ENCODE results near the gene CLIP1.

DNA sequence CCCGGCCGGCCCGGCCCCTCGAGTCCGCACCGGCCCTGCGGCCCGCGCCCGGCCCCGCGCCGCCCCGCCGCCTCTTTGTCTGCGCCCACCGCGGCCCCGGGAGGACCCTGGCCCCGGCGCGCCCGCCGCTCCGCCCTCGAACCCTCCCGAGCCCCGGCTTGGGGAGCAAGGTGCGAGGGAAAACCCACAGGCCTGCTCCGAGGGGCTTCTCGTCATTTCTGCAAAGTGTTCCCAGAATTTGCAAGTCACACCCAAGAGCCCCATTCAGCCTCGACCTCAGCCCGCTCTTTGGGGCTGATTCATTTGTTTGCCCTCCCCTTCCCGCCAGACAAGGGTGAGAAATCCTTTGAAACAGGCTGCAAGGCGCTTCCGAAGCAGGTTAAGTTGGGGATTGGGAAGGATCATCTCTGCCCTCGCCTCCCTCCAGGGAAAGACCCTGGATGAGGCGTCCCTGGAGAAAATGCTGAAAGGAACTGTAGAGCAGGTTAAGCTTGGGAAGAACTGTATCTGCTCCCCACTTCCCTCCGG, 325 bp upstream of the CLIP1 start:
- TF ChIP-seq POLR2A (IDR thresholded peaks at IDR 0.05), result no peak
- TF ChIP-seq, protein P1, sequence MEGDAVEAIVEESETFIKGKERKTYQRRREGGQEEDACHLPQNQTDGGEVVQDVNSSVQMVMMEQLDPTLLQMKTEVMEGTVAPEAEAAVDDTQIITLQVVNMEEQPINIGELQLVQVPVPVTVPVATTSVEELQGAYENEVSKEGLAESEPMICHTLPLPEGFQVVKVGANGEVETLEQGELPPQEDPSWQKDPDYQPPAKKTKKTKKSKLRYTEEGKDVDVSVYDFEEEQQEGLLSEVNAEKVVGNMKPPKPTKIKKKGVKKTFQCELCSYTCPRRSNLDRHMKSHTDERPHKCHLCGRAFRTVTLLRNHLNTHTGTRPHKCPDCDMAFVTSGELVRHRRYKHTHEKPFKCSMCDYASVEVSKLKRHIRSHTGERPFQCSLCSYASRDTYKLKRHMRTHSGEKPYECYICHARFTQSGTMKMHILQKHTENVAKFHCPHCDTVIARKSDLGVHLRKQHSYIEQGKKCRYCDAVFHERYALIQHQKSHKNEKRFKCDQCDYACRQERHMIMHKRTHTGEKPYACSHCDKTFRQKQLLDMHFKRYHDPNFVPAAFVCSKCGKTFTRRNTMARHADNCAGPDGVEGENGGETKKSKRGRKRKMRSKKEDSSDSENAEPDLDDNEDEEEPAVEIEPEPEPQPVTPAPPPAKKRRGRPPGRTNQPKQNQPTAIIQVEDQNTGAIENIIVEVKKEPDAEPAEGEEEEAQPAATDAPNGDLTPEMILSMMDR (IDR thresholded peaks at IDR 0.05), result no peak
